HG03460 (cell line): ENCODE measurements around the gene MN1.

Source experiments
- ATAC-seq: cut with Tn5 transposase; IDR thresholded peaks from one replicate; pipeline ENCODE4 v1.9.1; 2021; ENCODE audit not compliant: unreplicated experiment

The MN1 gene

GRCh38 chr22:27801616-27802345 is at the start of gene MN1:
MN1 (minus strand) TSS chr22:27801756; CDS start chr22:27800543, 1,213 bp downstream.
- no peak for ATAC-seq

- ATAC-seq = no peak
These were observed 48.5 kb upstream of the MN1 start for GRCh38 chr22:27850000-27850521.

GRCh38 chr22:27848005-27848404 is 46.4 kb upstream of the MN1 start:
- ATAC-seq = no peak

- ATAC-seq = no peak
These were observed 45.4 kb upstream of the MN1 start for GRCh38 chr22:27846910-27847309.

GRCh38 chr22:27846248-27846757 is 44.7 kb upstream of the MN1 start:
- no peak for ATAC-seq

GRCh38 chr22:27845644-27846043 is 44.1 kb upstream of the MN1 start:
- ATAC-seq = no peak

- no peak for ATAC-seq
These were observed 43.4 kb upstream of the MN1 start for GRCh38 chr22:27844656-27845591.

GRCh38 chr22:27844256-27844655 is 42.7 kb upstream of the MN1 start:
- no peak for ATAC-seq

- ATAC-seq = no peak
These were observed 41.9 kb upstream of the MN1 start for GRCh38 chr22:27843441-27843840.

- ATAC-seq = no peak
These were observed 41.3 kb upstream of the MN1 start for GRCh38 chr22:27842669-27843431.

GRCh38 chr22:27842201-27842600 is 40.6 kb upstream of the MN1 start:
- no peak for ATAC-seq

GRCh38 chr22:27840436-27840835 is 38.9 kb upstream of the MN1 start:
- no peak for ATAC-seq

- ATAC-seq = no peak
These were observed 37.6 kb upstream of the MN1 start for GRCh38 chr22:27839057-27839660.

GRCh38 chr22:27836181-27836580 is 34.6 kb upstream of the MN1 start:
- no peak for ATAC-seq

- no peak for ATAC-seq
These were observed 33.9 kb upstream of the MN1 start for GRCh38 chr22:27835446-27835845.

GRCh38 chr22:27834364-27835185 is 33.0 kb upstream of the MN1 start:
- no peak for ATAC-seq

- ATAC-seq = no peak
These were observed 32.2 kb upstream of the MN1 start for GRCh38 chr22:27833803-27834202.

GRCh38 chr22:27832606-27833005 is 31.1 kb upstream of the MN1 start:
- no peak for ATAC-seq

- ATAC-seq = no peak
These were observed 28.1 kb upstream of the MN1 start for GRCh38 chr22:27829620-27830019.
